Gastroesophageal sphincter (tissue), 4 donors: Measurements from ENCODE around the gene NBEA. TPM values are rescaled to one million over a fixed set of nuclear protein-coding genes. Genes with fewer than 3 reads are reported as not detected.

Source experiments
- ATAC-seq: fragments of 150-250 bp; one replicate; pipeline ENCODE4 v1.9.1; 2016; ENCODE audit warnings: mild to moderate bottlenecking, moderate library complexity
- H3K27ac ChIP-seq, 4 donors: fragments of 200-600 bp; sonication (generic) in 3 of 4; 1 replicate in 3 of 4; 2 replicates in 1 of 4; pipeline ENCODE4 v1.5.1; 2016 to 2019
- H3K27me3 ChIP-seq: fragments of 200-600 bp; sonication (generic); one replicate; pipeline ENCODE4 v1.5.1; 2019
- H3K36me3 ChIP-seq, 2 donors: fragments of 200-600 bp; sonication (generic); one replicate each; pipeline ENCODE4 v1.5.1; 2019; ENCODE audit warnings: control low read depth in 1 of 2
- H3K4me1 ChIP-seq, 3 donors: fragments of 200-600 bp; sonication (generic); 1 replicate in 2 of 3; 2 replicates in 1 of 3; pipeline ENCODE4 v1.5.1; 2016 to 2019; ENCODE audit warnings: control low read depth in 2 of 3
- H3K4me3 ChIP-seq, 2 donors: fragments of 200-600 bp; sonication (generic); one replicate each; pipeline ENCODE4 v1.5.1; 2019; ENCODE audit warnings: mild to moderate bottlenecking in 1 of 2, moderate library complexity in 1 of 2
- H3K9me3 ChIP-seq, 3 donors: fragments of 200-600 bp; sonication (generic); one replicate each; pipeline ENCODE4 v1.5.1; 2017 to 2019; ENCODE audit warnings: control low read depth in 2 of 3
- EP300 ChIP-seq: sonication (generic); formaldehyde crosslinking; IDR thresholded peaks from one replicate; pipeline ENCODE4 v1.6.1; 2017; ENCODE audit warnings: antibody characterized with exemption, mild to moderate bottlenecking
- POLR2A ChIP-seq, 2 donors: fragments of 450-650 bp; IDR thresholded peaks; one replicate each; pipeline ENCODE4 v1.6.1; 2017; ENCODE audit warnings: antibody characterized with exemption in 2 of 2, mild to moderate bottlenecking in 2 of 2, moderate library complexity in 1 of 2
- POLR2AphosphoS5 ChIP-seq: sonication (generic); formaldehyde crosslinking; IDR thresholded peaks from one replicate; pipeline ENCODE4 v1.6.1; 2017; ENCODE audit warnings: antibody characterized with exemption
- WGBS, 2 donors: methylation state at CpG; one replicate each; pipeline ENCODE4 v1.1.5; 2018; ENCODE audit warnings: low coverage in 1 of 2; 5-methylcytosine and 5-hydroxymethylcytosine counted together
- total RNA-seq, 4 donors: library from RNA; depleted of rRNA; stranded (reverse); fragments of >200 nt; gene quantifications; one replicate each; pipeline ENCODE4 v1.1.0, GENCODE V29; 2016
- TF ChIP-seq, protein P1 (sequence below), 4 experiments: fragments of 200-600 bp in 2 of 4; fragments of 450-650 bp in 2 of 4; sonication (generic) in 1 of 4; IDR thresholded peaks; one replicate each; pipeline ENCODE4 v1.5.1; 2017 to 2019; ENCODE audit warnings: antibody characterized with exemption in 4 of 4, mild to moderate bottlenecking in 2 of 4, moderate library complexity in 2 of 4

Gene NBEA
- total RNA-seq, 4 donors from 2014 or later: 24.8 to 52.1 (median 35.4) TPM

GRCh38 chr13:35573639-35574038 lies 631.6 kb downstream of the NBEA start:
- Histone ChIP-seq H3K27ac (no peak overlapping the region), H3K9me3 (no peaks in the 10 kb centered on the region), H3K4me3 (no peak overlapping the region), H3K36me3 (no peaks in the 10 kb centered on the region), H3K4me1 (no peaks in the 10 kb centered on the region), H3K27me3 (no peaks in the 10 kb centered on the region)
- no peak for ATAC-seq
- TF ChIP-seq POLR2A (IDR thresholded peaks at IDR 0.05) (no peak), EP300 (no peak), POLR2AphosphoS5 (no peak)
- TF ChIP-seq, protein P1, sequence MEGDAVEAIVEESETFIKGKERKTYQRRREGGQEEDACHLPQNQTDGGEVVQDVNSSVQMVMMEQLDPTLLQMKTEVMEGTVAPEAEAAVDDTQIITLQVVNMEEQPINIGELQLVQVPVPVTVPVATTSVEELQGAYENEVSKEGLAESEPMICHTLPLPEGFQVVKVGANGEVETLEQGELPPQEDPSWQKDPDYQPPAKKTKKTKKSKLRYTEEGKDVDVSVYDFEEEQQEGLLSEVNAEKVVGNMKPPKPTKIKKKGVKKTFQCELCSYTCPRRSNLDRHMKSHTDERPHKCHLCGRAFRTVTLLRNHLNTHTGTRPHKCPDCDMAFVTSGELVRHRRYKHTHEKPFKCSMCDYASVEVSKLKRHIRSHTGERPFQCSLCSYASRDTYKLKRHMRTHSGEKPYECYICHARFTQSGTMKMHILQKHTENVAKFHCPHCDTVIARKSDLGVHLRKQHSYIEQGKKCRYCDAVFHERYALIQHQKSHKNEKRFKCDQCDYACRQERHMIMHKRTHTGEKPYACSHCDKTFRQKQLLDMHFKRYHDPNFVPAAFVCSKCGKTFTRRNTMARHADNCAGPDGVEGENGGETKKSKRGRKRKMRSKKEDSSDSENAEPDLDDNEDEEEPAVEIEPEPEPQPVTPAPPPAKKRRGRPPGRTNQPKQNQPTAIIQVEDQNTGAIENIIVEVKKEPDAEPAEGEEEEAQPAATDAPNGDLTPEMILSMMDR (IDR thresholded peaks at IDR 0.05): no peak

DNA sequence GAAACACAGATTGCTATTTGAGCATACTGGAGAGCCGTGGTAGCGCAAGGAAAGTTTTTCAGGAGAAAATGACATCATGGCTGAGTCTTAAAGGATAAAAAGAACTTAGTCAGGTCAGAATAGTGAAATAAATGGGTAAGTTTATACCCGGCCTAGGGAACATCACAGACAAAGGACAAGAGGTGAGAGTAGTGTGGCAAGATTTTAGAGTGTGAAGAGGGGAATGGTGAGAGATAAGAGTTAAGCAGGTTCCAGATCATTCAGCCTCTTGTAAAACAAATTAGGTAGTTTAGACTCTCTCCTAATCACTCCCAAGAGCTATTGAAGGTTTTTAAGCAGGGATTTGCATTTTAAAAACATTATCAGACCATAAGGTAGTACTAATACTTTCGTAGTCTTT lies 650.4 kb downstream of the NBEA start:
- 85 to 88% methylated on average over 4 of the region's 4 CpGs for WGBS, 2 donors
- no peak for ATAC-seq
- peaks cover 0 to under 1% (median 0%) of the 10 kb centered on the region in 3 donors for H3K4me1 ChIP-seq
- H3K4me3 ChIP-seq: no peak overlapping the region
- H3K9me3 ChIP-seq: no peaks in the 10 kb centered on the region
- TF ChIP-seq POLR2AphosphoS5 (no peak), EP300 (no peak), POLR2A (IDR thresholded peaks at IDR 0.05) (no peak)
- TF ChIP-seq, protein P1 (IDR thresholded peaks at IDR 0.05): no peak
- no peaks in the 10 kb centered on the region for H3K27me3 ChIP-seq
- peaks cover 0 to 13% of the 10 kb centered on the region in 2 donors for H3K36me3 ChIP-seq
- H3K27ac ChIP-seq: no peak overlapping the region

DNA sequence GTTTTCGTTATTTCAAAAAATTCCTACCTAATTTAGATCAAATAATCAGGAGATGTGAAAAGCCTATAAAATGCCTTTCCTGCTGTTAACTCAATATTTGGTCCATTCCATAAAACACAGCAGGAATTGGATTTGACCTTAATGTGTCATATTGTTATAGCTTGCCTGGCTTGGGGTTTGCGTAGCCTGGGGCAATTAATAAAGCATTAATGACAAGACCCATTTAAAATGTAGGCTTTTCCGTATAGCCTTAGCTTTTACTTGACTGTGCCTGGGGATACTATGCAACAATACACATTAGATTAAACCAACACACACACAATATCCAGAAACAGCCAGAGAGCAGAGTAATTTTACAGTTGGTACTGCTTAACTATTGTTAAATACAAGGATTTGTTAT lies 651.6 kb downstream of the NBEA start:
- H3K9me3 ChIP-seq: no peaks in the 10 kb centered on the region
- H3K4me1 ChIP-seq: peaks cover 0 to 12% (median 8%) of the 10 kb centered on the region in 3 donors
- TF ChIP-seq POLR2AphosphoS5 (no peak), EP300 (no peak), POLR2A (IDR thresholded peaks at IDR 0.05) (no peak)
- TF ChIP-seq, protein P1 (IDR thresholded peaks at IDR 0.05): no peak
- no peaks in the 10 kb centered on the region for H3K27me3 ChIP-seq
- 90 to 92% methylated on average over 3 of the region's 3 CpGs for WGBS, 2 donors
- H3K27ac ChIP-seq: no peak overlapping the region
- H3K4me3 ChIP-seq: no peak overlapping the region
- H3K36me3 ChIP-seq: peaks cover 0 to 13% of the 10 kb centered on the region in 2 donors
- no peak for ATAC-seq

GRCh38 chr13:35594096-35594495 lies 652.0 kb downstream of the NBEA start:
- TF ChIP-seq POLR2AphosphoS5 (no peak), POLR2A (IDR thresholded peaks at IDR 0.05) (no peak), EP300 (no peak)
- TF ChIP-seq, protein P1 (IDR thresholded peaks at IDR 0.05): no peak
- H3K4me1 ChIP-seq: peaks cover 0 to 17% (median 11%) of the 10 kb centered on the region in 3 donors
- no peaks in the 10 kb centered on the region for H3K27me3 ChIP-seq
- H3K4me3 ChIP-seq: no peak overlapping the region
- peaks cover 0 to 13% of the 10 kb centered on the region in 2 donors for H3K36me3 ChIP-seq
- H3K27ac ChIP-seq: no peak overlapping the region
- WGBS, 2 donors: 83 to 100% methylated on average over 1 of the region's 1 CpG
- no peak for ATAC-seq
- H3K9me3 ChIP-seq: no peaks in the 10 kb centered on the region

DNA sequence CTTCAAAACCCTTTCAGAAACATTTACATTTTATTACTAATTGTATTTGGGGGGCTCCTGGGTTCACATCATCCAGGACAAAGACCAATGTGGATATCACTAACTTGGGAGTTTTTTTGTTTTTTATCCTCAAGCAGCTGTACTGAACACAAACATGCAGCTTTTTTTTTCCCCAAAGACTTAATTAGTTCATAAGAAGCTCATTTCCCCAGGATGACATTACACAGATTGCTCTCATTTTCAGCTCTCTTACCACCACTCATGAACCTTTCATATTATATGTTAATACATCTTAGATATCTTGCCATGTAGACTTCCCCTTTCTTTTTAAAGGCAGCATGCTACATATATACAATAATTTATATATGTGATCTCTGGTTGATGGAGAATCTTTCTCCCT lies 653.1 kb downstream of the NBEA start:
- H3K4me1 ChIP-seq: peaks cover 0 to 22% (median 11%) of the 10 kb centered on the region in 3 donors
- H3K27me3 ChIP-seq: no peaks in the 10 kb centered on the region
- H3K36me3 ChIP-seq: peaks cover 0 to 6% of the 10 kb centered on the region in 2 donors
- H3K9me3 ChIP-seq: no peaks in the 10 kb centered on the region
- no peak overlapping the region for H3K4me3 ChIP-seq
- no peak for ATAC-seq
- TF ChIP-seq, protein P1 (IDR thresholded peaks at IDR 0.05): no peak
- TF ChIP-seq POLR2AphosphoS5: no peak
- TF ChIP-seq POLR2A (IDR thresholded peaks at IDR 0.05): no peak
- no peak for TF ChIP-seq EP300
- H3K27ac ChIP-seq: no peak overlapping the region
